SK-MEL-5 (cell line): ENCODE measurements around the gene ZNF506. TPM values are rescaled to one million over a fixed set of nuclear protein-coding genes. Genes with fewer than 3 reads are reported as not detected.
"Not testable (repeated sequence)": the region's sequence is repeated elsewhere in the genome, so short reads cannot be mapped to it uniquely, and the experiment has no call there.

ENCODE experiments used
- DNase-seq: peaks from one replicate; pipeline ENCODE4 v3.0.0-alpha.2; 2016; ENCODE audit warnings: low read depth, low spot score
- in situ Hi-C: cut with HindIII; loops from 2 replicates; pipeline ENCODE4 v1.10.0; 2016; ENCODE audit warnings: low sequenced_read_pairs, high pct_unique_total_duplicates, low pct_unique_long_range_greater_than_20kb
- total RNA-seq: library from RNA; depleted of rRNA; stranded (reverse); fragments of >200 nt; shearing (Covaris generic); gene quantifications from 2 replicates; pipeline ENCODE4 v1.2.3, GENCODE V29; 2014

Gene ZNF506
- total RNA-seq, 1 experiment from 2014 or later = 7.7 TPM

DNA sequence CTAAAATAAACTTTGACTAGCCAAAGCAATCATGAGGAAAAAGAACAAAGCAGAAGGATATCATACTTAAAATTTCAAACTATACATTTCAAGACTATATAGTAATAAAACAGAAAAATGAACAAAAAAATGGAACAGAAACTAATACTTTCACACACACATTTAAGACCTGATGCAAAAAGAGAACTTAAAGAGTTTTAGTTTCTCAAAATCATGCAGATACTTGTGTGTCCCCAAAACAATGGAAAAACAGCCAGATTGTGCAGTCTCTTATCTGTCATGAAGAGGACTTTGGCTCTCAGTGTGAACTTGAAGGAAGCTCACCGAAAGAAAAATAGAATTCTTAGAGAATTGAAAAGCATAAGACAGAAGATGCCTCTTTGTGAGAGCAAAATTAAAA is 16.1 kb downstream of the ZNF506 start:
- no peak for DNase-seq
- in situ Hi-C loops = no loop called here

DNA sequence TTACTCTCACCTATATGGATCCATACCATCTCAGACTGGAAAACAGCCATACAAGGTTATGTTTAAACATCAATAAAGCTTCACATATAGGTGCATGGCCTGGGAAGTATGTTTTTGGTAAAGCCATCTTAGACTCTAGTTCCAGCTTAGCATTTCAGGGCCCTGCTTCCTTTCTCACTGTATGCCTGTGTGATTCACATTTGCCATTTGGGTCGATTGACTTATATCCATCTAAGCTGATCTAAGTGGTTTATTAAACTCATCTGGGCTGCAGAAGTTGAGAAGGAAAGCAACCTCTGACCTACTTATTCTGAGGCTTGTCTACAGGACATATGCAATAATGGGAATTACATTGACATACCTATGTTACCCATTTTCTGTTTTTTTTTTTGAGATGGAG is 33.5 kb downstream of the ZNF506 start:
- no peak for DNase-seq
- in situ Hi-C loops = no loop called here

DNA sequence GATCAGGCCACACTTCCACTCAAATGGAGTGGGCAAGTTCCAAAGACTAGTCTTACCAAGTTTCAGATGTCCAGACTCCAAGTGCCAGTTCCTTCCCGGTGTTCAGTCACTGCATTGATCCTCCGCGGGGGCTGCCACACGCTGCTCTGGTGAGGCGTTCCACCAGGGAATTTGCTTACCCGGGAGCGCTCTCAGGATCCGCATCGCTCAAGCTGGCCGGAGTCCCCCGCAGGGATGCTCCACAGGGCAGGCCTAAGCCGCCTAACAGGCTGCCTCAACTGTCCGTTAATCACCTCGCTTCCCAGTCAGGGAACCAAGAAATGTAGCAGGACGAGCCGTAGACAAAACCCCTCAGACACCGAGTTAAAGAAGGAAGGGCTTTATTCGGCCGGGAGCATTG is 36.1 kb downstream of the ZNF506 start:
- DNase-seq, in situ Hi-C loops: not testable (repeated sequence)

DNA sequence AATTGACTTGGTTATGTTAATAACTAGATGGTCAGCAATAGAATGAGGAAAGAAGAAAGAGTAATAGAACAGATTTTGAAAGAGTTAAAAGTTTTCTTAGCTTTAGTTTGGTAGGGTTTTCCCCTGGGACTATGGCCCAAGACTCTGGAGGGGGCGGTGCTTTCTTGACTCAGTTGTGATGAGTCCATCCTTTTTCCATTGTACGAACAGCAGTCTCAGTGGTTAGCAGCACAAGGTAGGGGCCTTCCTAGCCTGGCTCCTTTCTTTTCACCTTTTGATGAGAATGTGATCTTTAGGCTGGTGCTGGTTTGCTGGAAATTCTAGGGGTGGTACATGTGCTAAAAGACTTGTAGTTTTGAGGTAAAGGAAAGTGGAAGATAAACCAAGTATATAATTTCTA is 38.8 kb downstream of the ZNF506 start:
- in situ Hi-C loops = no loop called here
- no peak for DNase-seq

DNA sequence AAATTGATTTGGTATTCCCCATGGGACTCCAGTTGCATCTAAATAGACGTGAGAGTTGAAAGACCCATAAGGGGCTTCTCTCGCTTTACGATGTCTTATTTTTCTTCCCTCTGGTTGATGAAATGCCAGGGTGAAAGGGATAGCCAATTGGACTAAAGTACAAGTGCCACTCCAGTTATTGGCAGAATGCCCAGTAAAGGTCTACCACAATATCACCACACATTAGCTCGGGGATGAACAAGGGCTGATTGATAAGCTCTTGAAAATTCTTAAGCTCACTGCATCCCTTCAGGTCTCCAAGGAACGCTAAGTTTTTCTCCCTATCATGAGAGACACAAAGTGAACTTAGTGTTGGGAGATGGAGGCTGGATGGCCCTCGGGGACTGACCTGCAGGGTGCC is 39.8 kb downstream of the ZNF506 start:
- DNase-seq = peak; percentile 77
- in situ Hi-C loops = not testable (repeated sequence)

DNA sequence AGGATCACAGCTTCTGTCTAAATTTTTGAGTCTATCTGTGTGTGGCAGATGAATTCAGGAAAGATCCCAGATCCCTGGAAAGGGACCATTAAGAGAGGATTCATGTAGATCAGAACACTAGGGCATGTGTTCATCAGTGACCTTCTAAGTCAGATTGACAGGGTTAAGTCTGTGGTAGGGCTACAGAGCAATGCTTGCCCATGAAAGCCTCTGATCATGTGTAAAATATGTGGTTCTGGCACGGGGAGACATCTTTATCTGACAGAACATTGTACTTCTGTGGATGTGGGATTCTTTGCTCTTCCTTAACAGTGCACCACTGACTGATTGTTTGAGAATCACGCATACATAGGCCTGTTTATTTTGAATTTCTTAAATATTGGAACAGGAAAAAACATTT is 42.9 kb downstream of the ZNF506 start:
- no peak for DNase-seq
- in situ Hi-C loops = no loop called here

DNA sequence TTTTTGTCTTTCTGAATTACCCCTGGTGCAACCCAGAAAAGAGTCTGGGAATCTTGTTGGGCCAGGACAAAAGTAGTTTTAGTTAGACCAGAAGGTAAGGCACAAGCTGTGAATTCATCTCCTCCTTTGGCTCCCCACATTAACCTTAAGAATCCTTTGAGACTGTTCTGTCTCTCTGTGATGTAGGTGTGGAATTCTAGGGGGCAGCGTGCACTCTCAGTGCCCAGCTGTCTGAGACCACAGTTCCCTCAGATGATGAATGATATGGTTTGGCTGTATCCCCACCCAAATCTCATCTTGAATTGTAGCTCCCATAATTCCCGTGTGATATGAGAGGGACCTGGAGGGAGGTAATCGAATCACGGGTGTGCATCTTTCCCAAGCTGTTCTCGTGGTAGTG is 43.9 kb downstream of the ZNF506 start:
- in situ Hi-C loops = no loop called here

DNA sequence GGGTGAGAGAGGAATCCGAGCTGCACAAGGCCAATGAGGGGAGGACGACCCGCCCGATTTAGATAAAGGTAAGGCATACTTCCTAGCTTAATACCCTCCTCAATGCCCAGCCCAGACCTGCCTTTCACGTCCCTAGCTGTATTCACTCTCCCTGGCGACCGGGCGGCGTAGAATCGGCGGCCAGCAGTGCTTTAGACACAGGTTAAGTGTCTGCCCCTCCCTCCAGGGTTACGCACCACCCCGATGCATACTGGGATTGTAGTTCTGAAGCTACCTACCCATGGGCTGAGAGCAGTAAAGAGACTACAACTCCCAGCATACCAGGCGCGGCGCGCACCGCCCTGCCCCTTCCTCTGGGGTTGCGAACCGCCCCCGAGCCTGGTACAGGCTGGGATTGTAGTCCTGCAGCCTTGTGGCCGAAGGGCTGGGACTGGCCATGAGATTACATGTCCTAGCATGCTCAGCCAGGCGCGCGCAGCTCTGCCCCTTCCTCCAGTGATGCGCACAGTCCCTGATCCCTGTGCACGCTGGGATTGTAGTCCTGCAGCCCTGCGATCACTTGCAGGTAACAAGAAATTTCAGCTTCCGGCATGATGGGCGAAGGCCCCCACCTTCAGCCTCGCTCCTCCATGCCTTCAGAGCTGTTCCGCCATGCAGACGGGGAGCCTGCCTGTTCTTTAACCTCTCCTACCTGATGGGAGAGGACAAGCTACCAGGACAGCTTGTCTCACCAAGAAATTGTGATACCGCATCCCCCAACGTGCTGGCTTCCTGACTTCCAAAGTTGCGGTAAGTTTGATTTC is 45.1 kb downstream of the ZNF506 start:
- peak; percentile 96 for DNase-seq
- in situ Hi-C loops = no loop called here

More for the DNA sequence above, 43.9 kb downstream of the ZNF506 start:
- DNase-seq = no peak

DNA sequence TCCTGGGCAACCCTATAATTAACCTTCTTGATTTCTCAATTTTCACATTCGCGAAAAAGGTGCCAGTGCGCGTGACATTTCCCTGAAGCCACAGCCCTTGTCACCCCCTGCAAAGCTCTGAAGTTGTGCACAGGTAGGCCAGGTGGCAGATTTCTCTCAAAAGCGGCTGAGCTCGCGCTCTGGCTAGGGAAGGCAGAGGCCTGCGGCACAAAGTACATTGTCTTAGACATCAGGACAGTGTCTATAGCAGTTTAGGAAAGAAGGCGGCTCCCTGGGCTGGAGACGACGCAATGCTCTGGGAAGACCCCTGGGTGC is 45.7 kb downstream of the ZNF506 start:
- no peak for DNase-seq
- in situ Hi-C loops = no loop called here

DNA sequence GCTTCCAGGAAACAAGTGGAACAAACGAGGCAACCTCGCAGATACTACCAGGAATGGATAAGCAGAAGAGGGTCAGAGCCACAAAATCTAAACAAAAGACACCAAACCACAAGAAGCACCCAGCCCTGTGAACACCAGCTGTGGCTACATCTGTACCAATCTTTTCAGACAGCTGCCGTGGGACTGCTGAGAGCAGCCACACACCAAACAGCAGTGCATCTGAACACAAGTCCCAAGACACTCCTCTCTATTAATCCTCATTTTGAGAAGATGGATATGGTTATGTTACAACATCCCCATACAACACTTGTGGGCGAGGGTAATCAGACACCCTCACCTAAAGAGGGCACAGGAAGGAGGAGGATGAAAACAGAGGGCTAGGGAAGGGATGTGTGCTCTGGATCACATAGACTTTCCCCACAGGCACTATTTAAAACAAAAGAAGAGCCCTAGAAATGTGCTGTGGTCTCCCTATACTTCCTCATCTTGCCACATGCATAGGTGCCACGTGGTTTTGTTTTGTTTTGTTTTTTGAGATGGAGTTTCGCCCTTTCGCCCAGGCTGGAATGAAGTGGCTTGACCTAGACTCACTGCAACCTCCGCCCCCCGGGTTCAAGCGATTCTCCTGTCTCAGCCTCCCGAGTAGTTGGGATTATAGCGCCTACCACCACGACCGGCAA is 47.1 kb downstream of the ZNF506 start:
- no peak for DNase-seq
- in situ Hi-C loops = no loop called here

DNA sequence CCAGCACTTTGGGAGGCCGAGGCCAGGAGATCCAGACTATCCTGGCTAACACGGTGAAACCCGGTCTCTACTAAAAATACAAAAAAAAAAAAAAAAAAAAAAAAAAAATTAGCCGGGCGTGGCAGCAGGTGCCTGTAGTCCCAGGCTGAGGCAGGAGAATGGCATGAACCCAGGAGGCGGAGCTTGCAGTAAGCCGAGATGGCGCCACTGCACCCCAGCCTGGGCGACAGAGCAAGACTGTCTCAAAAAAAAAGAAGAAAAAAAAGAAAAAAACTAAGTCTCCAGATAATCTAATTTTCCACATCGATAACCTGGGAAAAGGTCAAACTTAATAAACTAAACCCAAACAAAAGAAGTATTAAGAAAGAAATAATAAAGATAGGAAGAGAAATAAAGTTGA is 49.6 kb downstream of the ZNF506 start:
- in situ Hi-C loops = not testable (repeated sequence)

DNA sequence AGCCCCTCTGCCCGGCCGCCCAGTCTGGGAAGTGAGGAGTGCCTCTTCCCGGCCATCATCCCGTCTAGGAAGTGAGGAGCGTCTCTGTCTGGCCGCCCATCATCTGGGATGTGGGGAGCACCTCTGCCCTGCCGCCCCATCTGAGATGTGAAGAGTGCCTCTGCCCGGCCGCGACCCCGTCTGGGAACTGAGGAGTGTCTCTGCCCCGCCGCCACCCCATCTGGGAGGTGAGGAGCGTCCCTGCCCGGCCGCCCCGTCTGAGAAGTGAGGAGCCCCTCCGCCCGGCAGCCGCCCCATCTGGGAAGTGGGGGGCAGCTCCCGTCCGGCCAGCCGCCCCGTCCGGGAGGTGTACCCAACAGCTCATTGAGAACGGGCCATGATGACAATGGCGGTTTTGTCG is 51.6 kb downstream of the ZNF506 start:
- in situ Hi-C loops, DNase-seq: not testable (repeated sequence)

More for the DNA sequence above, 49.6 kb downstream of the ZNF506 start:
- not testable (repeated sequence) for DNase-seq

DNA sequence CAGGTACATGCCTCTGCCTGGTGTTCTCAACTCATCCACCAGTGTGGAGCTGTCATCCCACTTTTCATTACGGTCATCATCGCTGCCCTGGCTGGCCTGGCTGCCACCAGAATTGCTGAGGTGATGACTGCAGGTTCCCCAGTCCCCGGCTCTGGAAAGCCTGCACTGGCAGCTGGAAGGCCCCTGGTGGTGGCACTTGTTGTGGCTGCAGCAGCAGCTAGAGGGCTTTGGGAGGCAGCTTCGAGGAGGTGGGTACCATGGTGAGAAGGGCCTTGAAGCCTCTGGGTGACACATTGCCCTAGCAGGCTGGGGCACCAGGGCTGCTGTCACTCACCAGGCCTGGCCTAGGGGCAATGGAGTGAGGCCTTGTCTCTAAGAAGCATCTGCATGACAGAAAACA is 63.4 kb downstream of the ZNF506 start:
- in situ Hi-C loops = no loop called here
- no peak for DNase-seq

DNA sequence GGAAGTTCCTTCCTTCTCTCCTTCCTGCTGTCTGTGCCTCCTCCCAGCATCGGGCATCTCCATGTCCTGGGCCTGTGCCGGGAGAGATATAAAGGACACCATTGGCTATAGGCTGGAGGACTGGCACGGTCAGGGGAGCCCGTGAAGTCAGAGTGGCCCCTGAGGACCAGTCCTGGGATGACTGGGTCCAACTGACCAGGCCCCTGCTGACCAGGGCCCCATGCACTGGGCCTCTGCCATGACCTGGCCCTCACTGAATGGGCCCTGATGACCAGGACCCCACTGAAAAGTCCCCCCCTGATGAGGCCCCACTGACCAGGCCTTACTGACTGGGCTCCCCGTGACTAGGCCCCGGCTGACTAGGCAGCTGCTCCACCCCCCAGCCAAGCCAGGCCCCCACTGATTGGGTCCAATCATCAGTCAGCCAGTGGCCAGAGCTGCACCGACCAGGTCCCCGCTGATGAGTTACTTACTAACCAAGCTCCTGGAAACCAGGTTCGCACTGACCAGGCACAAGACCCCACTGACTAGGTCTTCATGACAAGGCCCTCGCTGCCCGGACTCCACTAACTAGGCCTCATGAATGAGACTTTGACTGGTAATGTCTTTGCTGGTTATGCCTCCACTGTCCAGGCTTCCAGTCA is 68.7 kb downstream of the ZNF506 start:
- in situ Hi-C loops = no loop called here

DNA sequence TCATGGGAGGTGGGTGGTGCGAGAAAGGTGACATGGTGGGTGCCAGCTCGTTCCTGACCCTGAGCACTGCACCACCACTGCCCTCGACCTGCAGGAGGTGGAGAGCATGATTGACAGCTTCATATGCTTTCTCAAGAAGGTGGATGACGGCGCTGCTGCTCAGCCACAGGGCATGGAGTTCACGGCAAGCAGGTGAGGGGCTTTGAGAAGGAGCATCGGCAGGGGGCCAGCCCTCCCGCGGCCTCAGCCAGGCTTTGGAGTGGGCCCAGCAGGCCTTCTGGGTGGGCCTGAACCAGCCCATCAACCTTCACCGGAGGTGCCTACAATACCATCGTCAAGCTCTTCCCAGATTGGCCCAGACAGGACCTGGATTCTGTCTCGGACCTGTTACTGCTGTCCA is 69.7 kb downstream of the ZNF506 start:
- no peak for DNase-seq
- in situ Hi-C loops = no loop called here

More for the DNA sequence above, 68.7 kb downstream of the ZNF506 start:
- DNase-seq = no peak

DNA sequence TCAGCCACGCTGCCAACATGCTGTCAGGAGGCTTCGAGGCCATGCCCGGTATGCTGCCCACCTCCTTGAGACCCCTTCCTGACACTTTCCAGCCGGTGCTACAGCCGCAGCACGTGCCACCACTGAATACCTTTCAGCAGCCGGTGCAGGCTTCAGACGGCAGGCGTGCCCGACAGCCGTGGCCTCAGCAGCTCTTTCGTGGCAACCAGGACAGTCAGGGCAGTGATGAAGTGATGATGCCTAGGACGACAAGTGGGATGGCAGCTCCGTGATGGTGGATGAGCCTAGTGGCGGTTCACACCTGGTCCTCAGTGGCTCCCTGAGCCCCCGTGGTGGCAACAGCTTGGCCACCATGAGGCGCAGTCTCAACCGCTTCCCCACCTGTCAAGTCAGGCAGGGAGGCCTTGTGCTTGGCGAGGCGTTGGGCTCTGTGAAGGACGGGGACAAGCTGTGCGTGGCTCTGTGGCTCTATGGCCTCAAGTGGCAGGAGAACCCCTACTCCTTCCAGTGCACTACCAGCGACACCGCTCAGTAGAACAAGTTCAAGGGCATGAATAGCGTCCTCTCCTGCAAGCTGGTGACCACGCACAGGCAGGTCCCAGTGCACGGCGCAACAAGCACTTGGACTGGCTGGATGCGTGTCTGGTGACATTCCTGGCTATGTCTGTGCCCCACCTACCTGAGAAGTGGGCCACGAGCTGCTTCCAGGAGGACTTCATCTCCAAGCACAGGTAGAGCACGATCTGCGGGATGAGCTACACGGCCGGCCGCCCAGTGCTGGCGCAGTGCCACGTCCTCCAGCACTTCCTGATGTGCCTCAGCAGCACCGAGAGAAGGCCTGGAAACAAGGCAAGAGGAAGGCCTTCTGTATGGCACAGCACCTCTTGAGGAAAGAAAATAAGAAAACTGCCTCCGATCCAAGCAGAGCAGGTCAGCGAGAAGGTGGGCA is 70.4 kb downstream of the ZNF506 start:
- in situ Hi-C loops = no loop called here
- no peak for DNase-seq

DNA sequence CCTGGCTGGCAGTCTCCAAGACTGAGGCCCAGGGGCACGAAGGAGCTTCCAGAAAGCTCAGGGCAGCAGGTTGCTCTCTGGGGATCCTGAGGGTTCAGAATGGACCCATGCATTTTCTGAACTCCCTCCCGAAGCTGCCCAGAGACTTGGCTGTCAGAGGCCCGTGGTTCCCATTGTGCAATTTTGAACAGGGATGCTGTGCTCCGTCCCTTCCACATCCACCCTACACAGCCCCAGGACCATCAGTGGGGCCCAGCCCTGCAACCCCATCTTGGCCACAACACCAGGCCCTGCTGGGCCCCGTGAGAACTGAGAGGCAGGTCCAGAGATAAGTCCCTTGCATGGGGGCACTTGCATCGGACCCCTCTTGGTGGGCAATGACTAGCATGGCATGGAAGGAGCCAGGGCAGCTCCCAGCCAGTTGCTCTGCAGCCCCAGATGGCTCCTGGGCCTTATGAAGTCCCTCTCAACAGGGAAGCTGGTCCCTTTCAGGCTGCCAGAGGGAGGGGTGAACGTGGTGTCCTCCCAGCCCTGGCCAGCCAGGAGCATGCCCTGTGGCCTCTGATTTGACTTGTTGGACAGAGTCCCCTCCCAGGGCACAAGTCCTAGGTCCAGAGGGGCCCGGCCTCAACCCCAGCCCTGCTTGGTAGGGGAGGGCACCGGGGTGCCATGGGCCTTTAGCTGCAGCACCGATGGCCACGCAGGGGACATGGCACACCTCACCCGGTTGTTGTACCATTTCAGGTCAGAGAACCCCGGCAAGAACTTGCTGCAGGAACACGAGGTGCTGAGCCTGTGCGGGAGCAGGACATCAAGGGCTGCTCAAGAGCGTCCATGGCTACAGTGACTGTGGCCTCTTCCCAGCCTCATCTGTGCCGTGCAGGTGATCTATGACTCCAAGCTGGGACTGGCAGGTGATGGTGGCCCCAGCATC is 71.4 kb downstream of the ZNF506 start:
- in situ Hi-C loops = no loop called here
- DNase-seq = no peak
